Kidney (tissue), 14 donors: ENCODE data around the gene DISC1. TPM values are rescaled to one million over a fixed set of nuclear protein-coding genes. Genes with fewer than 3 reads are reported as not detected.

ENCODE experiments used
- DNase-seq, 5 donors: peaks; one replicate each; pipeline ENCODE4 v3.0.0-alpha.2; 2013 to 2020
- FAIRE-seq: peaks from 2 replicates; lab custom pipeline; 2012; peaks lifted over from hg19 to GRCh38; lab: Jason Lieb, UNC
- H3K27ac ChIP-seq, 2 donors: one replicate each; pipeline ENCODE4 v1.7.0; 2013; ENCODE audit warnings: low read depth in 2 of 2, low read length in 2 of 2, inconsistent platforms in 1 of 2
- H3K27me3 ChIP-seq: one replicate; pipeline ENCODE4 v1.7.1; 2013; ENCODE audit warnings: low read length, inconsistent platforms; ENCODE audit not compliant: control insufficient read depth, insufficient read depth
- H3K36me3 ChIP-seq, 3 donors: one replicate each; pipeline versions ENCODE4 v1.7.0 to v1.7.1; 2013; ENCODE audit warnings: low read length in 3 of 3, control low read depth in 1 of 3, inconsistent platforms in 1 of 3; ENCODE audit not compliant: insufficient read depth in 3 of 3, control insufficient read depth in 2 of 3
- H3K4me1 ChIP-seq, 3 donors: one replicate each; pipeline versions ENCODE4 v1.7.0 to v1.7.1; 2013; ENCODE audit warnings: low read length in 3 of 3, inconsistent platforms in 1 of 3, low read depth in 1 of 3; ENCODE audit not compliant: control insufficient read depth in 2 of 3, insufficient read depth in 2 of 3
- H3K4me3 ChIP-seq, 3 donors: one replicate each; pipeline versions ENCODE4 v1.7.0 to v1.8.1; 2013; ENCODE audit warnings: low read length in 3 of 3, control low read depth in 1 of 3, inconsistent platforms in 1 of 3
- H3K9ac ChIP-seq, 3 donors: one replicate each; pipeline versions ENCODE4 v1.7.0 to v1.7.1; 2013; ENCODE audit warnings: low read length in 3 of 3, control low read depth in 1 of 3, inconsistent platforms in 1 of 3
- H3K9me3 ChIP-seq, 3 donors: one replicate each; pipeline versions ENCODE4 v1.7.0 to v1.7.1; 2013; ENCODE audit warnings: low read length in 3 of 3, control low read depth in 1 of 3, inconsistent platforms in 1 of 3; ENCODE audit not compliant: control insufficient read depth in 2 of 3, insufficient read depth in 1 of 3
- CTCF ChIP-seq: IDR thresholded peaks from 3 replicates; pipeline ENCODE4 v1.5.1; 2012; ENCODE audit warnings: mild to moderate bottlenecking, moderate library complexity, borderline replicate concordance; ENCODE audit not compliant: insufficient read depth; ENCODE audit errors: extremely low read depth
- intact Hi-C: fragments of 100-400 bp; cut with DNase I; formaldehyde crosslinking; loops from one replicate; pipeline ENCODE4 v1.11.1; 2022
- polyA plus RNA-seq: library from polyadenylated mRNA; stranded (reverse); fragments of 350-450 nt; fragmentation: Illumina TruSeq; extraction: RNeasy Lipid Tissue Mini Kit (QIAGEN cat#74804); gene quantifications from one replicate; pipeline ENCODE4 v1.2.3, GENCODE V29; 2014; ENCODE audit warnings: low read depth, low replicate concordance; ENCODE audit not compliant: insufficient read depth
- total RNA-seq: library from RNA; stranded (reverse); fragmentation: NEBNext Ultra II Directional; extraction: Animal tissue kit (Norgen Biotek cat#: 25700); gene quantifications from one replicate; pipeline ENCODE4 v1.2.1, GENCODE V29; 2021
- donor health status: control.
- donor health status: control.
- donor health status: control.
- donor health status: control.
- donor health status: control.
- donor health status: DM: yes; HTN: yes; CAD: no.
- donor health status: Normal renal cell carcinoma (clear cell type).

The DISC1 gene
- total and polyA plus RNA-seq, 2 donors from 2014 or later, result 0.80 to 15.9 TPM

- H3K9me3 ChIP-seq, result no peaks in the 10 kb centered on the region
- DNase-seq, result no peak
- H3K36me3 ChIP-seq, result no peaks in the 10 kb centered on the region
- H3K4me3 ChIP-seq, result no peak overlapping the region
- TF ChIP-seq CTCF, result no peak
- H3K4me1 ChIP-seq, result no peaks in the 10 kb centered on the region
- FAIRE-seq, result no peak
- H3K27ac ChIP-seq, result no peak overlapping the region
- no peak overlapping the region for H3K9ac ChIP-seq
- no peaks in the 10 kb centered on the region for H3K27me3 ChIP-seq
- intact Hi-C loops, result no loop called here
Measured at GRCh38 chr1:231684356-231685244, 58.0 kb downstream of the DISC1 start.

- TF ChIP-seq CTCF, result no peak
- Histone ChIP-seq H3K9ac (no peak overlapping the region), H3K4me1 (no peaks in the 10 kb centered on the region), H3K27me3 (no peaks in the 10 kb centered on the region), H3K4me3 (no peak overlapping the region), H3K27ac (no peak overlapping the region), H3K36me3 (no peaks in the 10 kb centered on the region), H3K9me3 (no peaks in the 10 kb centered on the region)
- FAIRE-seq (no peak), DNase-seq (peak in 1 of 5 donors; percentile 39)
- intact Hi-C loops, result no loop called here
Measured at GRCh38 chr1:231686384-231686783, 59.8 kb downstream of the DISC1 start.

- Histone ChIP-seq H3K27me3 (no peaks in the 10 kb centered on the region), H3K4me3 (no peak overlapping the region), H3K4me1 (no peaks in the 10 kb centered on the region), H3K9ac (no peak overlapping the region), H3K9me3 (no peaks in the 10 kb centered on the region), H3K36me3 (no peaks in the 10 kb centered on the region), H3K27ac (no peak overlapping the region)
- intact Hi-C loops, result no loop called here
- no peak for TF ChIP-seq CTCF
- DNase-seq (no peak), FAIRE-seq (no peak)
Measured at GRCh38 chr1:231688989-231689388, 62.4 kb downstream of the DISC1 start.
